DMS153 treated with DMSO at 0.1 percent for 48 hours (cell line): ENCODE measurements around the gene TMEM181.

Source experiments
- DNase-seq: peaks from one replicate; lab custom pipeline; 2025; ENCODE audit not compliant: unreplicated experiment; lab: John Stamatoyannopoulos, UW

TMEM181 gene

GRCh38 chr6:158561938-158562337 is 2.0 kb downstream of the TMEM181 start:
- no peak for DNase-seq

GRCh38 chr6:158564243-158565121 is 4.6 kb downstream of the TMEM181 start:
- DNase-seq, result no peak

- no peak for DNase-seq
Measured at GRCh38 chr6:158565122-158565429, 5.2 kb downstream of the TMEM181 start.

- DNase-seq, result no peak
Measured at GRCh38 chr6:158565482-158566040, 5.7 kb downstream of the TMEM181 start.

- DNase-seq, result no peak
Measured at GRCh38 chr6:158566207-158566818, 6.4 kb downstream of the TMEM181 start.

- no peak for DNase-seq
Measured at GRCh38 chr6:158567152-158567551, 7.3 kb downstream of the TMEM181 start.

GRCh38 chr6:158567871-158568401 is 8.0 kb downstream of the TMEM181 start:
- DNase-seq, result no peak

- DNase-seq, result no peak
Measured at GRCh38 chr6:158568549-158568948, 8.7 kb downstream of the TMEM181 start.

- DNase-seq, result no peak
Measured at GRCh38 chr6:158569036-158569435, 9.1 kb downstream of the TMEM181 start.

GRCh38 chr6:158570681-158570962 is 10.7 kb downstream of the TMEM181 start:
- no peak for DNase-seq

- no peak for DNase-seq
Measured at GRCh38 chr6:158571826-158572652, 12.1 kb downstream of the TMEM181 start.

- no peak for DNase-seq
Measured at GRCh38 chr6:158572653-158573541, 13.0 kb downstream of the TMEM181 start.

- DNase-seq, result no peak
Measured at GRCh38 chr6:158573542-158573931, 13.6 kb downstream of the TMEM181 start.

- DNase-seq, result no peak
Measured at GRCh38 chr6:158574800-158575199, 14.9 kb downstream of the TMEM181 start.

- DNase-seq, result no peak
Measured at GRCh38 chr6:158575550-158575949, 15.7 kb downstream of the TMEM181 start.

GRCh38 chr6:158584236-158584651 is 24.4 kb downstream of the TMEM181 start:
- DNase-seq, result no peak

GRCh38 chr6:158586652-158587051 is 26.8 kb downstream of the TMEM181 start:
- DNase-seq, result no peak

- no peak for DNase-seq
Measured at GRCh38 chr6:158589366-158589765, 29.5 kb downstream of the TMEM181 start.

GRCh38 chr6:158591134-158591809 is 31.4 kb downstream of the TMEM181 start:
- DNase-seq, result no peak

- DNase-seq, result no peak
Measured at GRCh38 chr6:158591810-158592209, 31.9 kb downstream of the TMEM181 start.
